H1 (cell line): ENCODE data around the gene BIRC7. TPM values are rescaled to one million over a fixed set of nuclear protein-coding genes. Genes with fewer than 3 reads are reported as not detected.

Experiments
- FOSL1 ChIP-seq: IDR thresholded peaks from 2 replicates; pipeline ENCODE4 v1.6.1; 2011; ENCODE audit warnings: mild to moderate bottlenecking, low read depth, low read length, moderate library complexity; ENCODE audit not compliant: insufficient read depth
- SAP30 ChIP-seq: fragments of 300-600 bp; sonication (generic); IDR thresholded peaks from 2 replicates; pipeline ENCODE4 v1.7.1; 2012; ENCODE audit warnings: low read length, moderate library complexity, mild to moderate bottlenecking, inconsistent platforms; ENCODE audit not compliant: insufficient read depth, insufficient replicate concordance
- polyA plus RNA-seq, 7 experiments: library from polyadenylated mRNA; depleted of rRNA in 3 of 7; stranded (reverse) in 5 of 7; unstranded in 2 of 7; fragments of >200 nt in 5 of 7; fragments of 200-250 nt in 2 of 7; gene quantifications; 1 replicate in 5 of 7; 2 replicates in 1 of 7; 4 replicates in 1 of 7; pipeline versions ENCODE4 v1.2.1 to v1.2.3, GENCODE V29; 2011 to 2013; ENCODE audit warnings: missing spikeins in 2 of 7, mixed read lengths in 2 of 7
- total RNA-seq: library from RNA; stranded (reverse); fragmentation: NEBNext Ultra II Directional; extraction: Animal tissue kit (Norgen Biotek cat#: 25700); gene quantifications from 2 replicates; pipeline ENCODE4 v1.2.1, GENCODE V29; 2021

Gene BIRC7
- total and polyA plus RNA-seq, 2 of the 8 experiments (the other 6 are each of a cell fraction or from before 2014, with no cell fraction given): 0.11 to 0.41 TPM

- TF ChIP-seq FOSL1 (no peak), SAP30 (no peak)
Observed at GRCh38 chr20:63194797-63195173, 40.9 kb upstream of the BIRC7 start (continued).
